ENCODE measurements around the gene EXOC6B.

The EXOC6B gene

DNA sequence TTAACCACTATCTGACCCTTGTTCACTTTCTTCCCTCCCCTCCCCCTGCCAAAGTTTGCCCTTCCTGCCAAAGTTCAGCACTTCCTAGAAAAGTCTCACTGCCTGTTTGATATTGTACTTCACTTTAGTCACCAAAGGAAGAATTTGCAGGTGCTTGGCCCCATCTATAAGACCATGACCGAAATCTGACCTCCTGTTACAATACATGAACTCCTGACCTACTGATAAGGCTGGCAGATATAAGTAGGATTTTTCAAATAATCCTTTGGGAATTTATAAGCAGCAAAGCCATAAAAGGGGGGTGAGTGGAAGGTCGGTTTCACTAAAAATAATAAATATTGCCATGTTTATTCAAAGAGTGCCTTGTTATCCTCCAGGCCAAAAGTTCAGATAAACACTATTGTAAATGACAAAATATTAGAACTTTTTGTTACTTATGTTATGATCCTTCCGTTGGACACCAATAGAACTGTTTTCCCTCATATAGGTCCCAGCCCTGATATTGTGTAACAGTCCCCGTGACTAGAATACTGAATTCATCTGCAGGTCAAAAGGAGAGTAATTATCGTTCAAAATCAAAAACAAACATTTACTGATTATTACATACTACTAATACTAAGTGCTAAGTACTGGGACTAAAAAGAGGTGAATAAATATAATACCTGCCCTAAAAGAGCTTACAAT, 277.6 kb downstream of the EXOC6B start:
- H3K4me3 ChIP-seq (ENCODE audit: low read depth, low read length): no peak overlapping the region
- no CpG with 5 or more reads among the region's 5 CpGs for WGBS (ENCODE audit: extremely low coverage, insufficient coverage, insufficient read length)
- no peak overlapping the region for H3K27ac ChIP-seq (ENCODE audit: low read depth, low read length)
- H4K91ac ChIP-seq (ENCODE audit: low read depth, low read length): no peak overlapping the region
- no peak overlapping the region for H2AK5ac ChIP-seq (ENCODE audit: low read length)
- no peaks in the 10 kb centered on the region for H3K27me3 ChIP-seq (ENCODE audit: insufficient read depth, low read length)
- H3K9ac ChIP-seq (ENCODE audit: low read length): no peak overlapping the region
- no peak overlapping the region for H3K14ac ChIP-seq (ENCODE audit: low read length)
- no peak overlapping the region for H4K8ac ChIP-seq (ENCODE audit: low read depth, low read length)
- H2BK5ac ChIP-seq (ENCODE audit: low read depth, low read length, poor library complexity): no peak overlapping the region
- no peaks in the 10 kb centered on the region for H3K79me1 ChIP-seq (ENCODE audit: low read length)
- H2BK12ac ChIP-seq (ENCODE audit: low read length): no peak overlapping the region
- H3K4me1 ChIP-seq (ENCODE audit: control insufficient read depth in 1 of 2, insufficient read depth in 2 of 2, low read length in 2 of 2): no peaks in the 10 kb centered on the region
- H3K4me2 ChIP-seq (ENCODE audit: low read length): no peak overlapping the region
- H2BK120ac ChIP-seq (ENCODE audit: insufficient read depth, low read length, poor library complexity): no peak overlapping the region
- no peaks in the 10 kb centered on the region for H3K79me2 ChIP-seq (ENCODE audit: control insufficient read depth, insufficient read depth, low read length, poor library complexity)
- H3K4ac ChIP-seq (ENCODE audit: low read depth, low read length): no peak overlapping the region
- no peaks in the 10 kb centered on the region for H3K36me3 ChIP-seq (ENCODE audit: control insufficient read depth in 1 of 2, insufficient read depth in 2 of 2, low read length in 2 of 2)
- no peak overlapping the region for H4K12ac ChIP-seq (ENCODE audit: low read depth, low read length)
- H3K23ac ChIP-seq (ENCODE audit: low read length): no peak overlapping the region
- H3K9me3 ChIP-seq (ENCODE audit: insufficient read depth, low read depth, low read length): no peaks in the 10 kb centered on the region
- no peak for DNase-seq
- H2AFZ ChIP-seq (ENCODE audit: insufficient read depth, low read length, poor library complexity): no peak overlapping the region
- no peak overlapping the region for H3K18ac ChIP-seq (ENCODE audit: low read length)

DNA sequence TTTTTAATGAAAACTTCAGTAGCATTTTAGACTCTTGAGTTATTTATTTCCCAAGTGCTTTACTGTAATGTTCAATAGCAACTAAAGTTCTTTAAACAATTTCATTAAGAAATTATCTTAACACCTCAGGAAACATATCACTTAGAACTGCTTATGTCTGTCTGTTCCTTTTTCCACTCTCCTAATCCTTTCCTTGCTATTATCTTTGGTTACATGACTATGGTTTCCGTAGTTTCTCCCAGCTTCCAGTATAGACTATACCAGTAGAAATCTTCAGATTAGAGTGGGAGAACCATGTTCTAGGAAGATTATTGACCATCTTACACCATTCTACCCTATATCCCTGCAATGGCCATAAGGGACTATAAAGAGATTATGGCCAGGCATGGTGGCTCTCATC, 280.0 kb downstream of the EXOC6B start:
- no peak overlapping the region for H3K18ac ChIP-seq (ENCODE audit: low read length)
- H2BK5ac ChIP-seq (ENCODE audit: low read depth, low read length, poor library complexity): no peak overlapping the region
- H3K79me1 ChIP-seq (ENCODE audit: low read length): no peaks in the 10 kb centered on the region
- no CpG with 5 or more reads among the region's 1 CpG for WGBS (ENCODE audit: extremely low coverage, insufficient coverage, insufficient read length)
- no peak overlapping the region for H3K4me3 ChIP-seq (ENCODE audit: low read depth, low read length)
- H3K4me2 ChIP-seq (ENCODE audit: low read length): no peak overlapping the region
- DNase-seq: no peak
- no peak overlapping the region for H3K9ac ChIP-seq (ENCODE audit: low read length)
- H2BK120ac ChIP-seq (ENCODE audit: insufficient read depth, low read length, poor library complexity): no peak overlapping the region
- H3K23ac ChIP-seq (ENCODE audit: low read length): no peak overlapping the region
- no peak overlapping the region for H4K12ac ChIP-seq (ENCODE audit: low read depth, low read length)
- no peak overlapping the region for H4K91ac ChIP-seq (ENCODE audit: low read depth, low read length)
- H3K4ac ChIP-seq (ENCODE audit: low read depth, low read length): no peak overlapping the region
- no peak overlapping the region for H4K8ac ChIP-seq (ENCODE audit: low read depth, low read length)
- no peaks in the 10 kb centered on the region for H3K27me3 ChIP-seq (ENCODE audit: insufficient read depth, low read length)
- H3K14ac ChIP-seq (ENCODE audit: low read length): no peak overlapping the region
- H3K79me2 ChIP-seq (ENCODE audit: control insufficient read depth, insufficient read depth, low read length, poor library complexity): no peaks in the 10 kb centered on the region
- H2AFZ ChIP-seq (ENCODE audit: insufficient read depth, low read length, poor library complexity): no peak overlapping the region
- H3K36me3 ChIP-seq (ENCODE audit: control insufficient read depth in 1 of 2, insufficient read depth in 2 of 2, low read length in 2 of 2): no peaks in the 10 kb centered on the region
- no peak overlapping the region for H2BK12ac ChIP-seq (ENCODE audit: low read length)
- no peaks in the 10 kb centered on the region for H3K9me3 ChIP-seq (ENCODE audit: insufficient read depth, low read depth, low read length)
- H2AK5ac ChIP-seq (ENCODE audit: low read length): no peak overlapping the region
- H3K4me1 ChIP-seq (ENCODE audit: control insufficient read depth in 1 of 2, insufficient read depth in 2 of 2, low read length in 2 of 2): no peaks in the 10 kb centered on the region
- no peak overlapping the region for H3K27ac ChIP-seq (ENCODE audit: low read depth, low read length)

DNA sequence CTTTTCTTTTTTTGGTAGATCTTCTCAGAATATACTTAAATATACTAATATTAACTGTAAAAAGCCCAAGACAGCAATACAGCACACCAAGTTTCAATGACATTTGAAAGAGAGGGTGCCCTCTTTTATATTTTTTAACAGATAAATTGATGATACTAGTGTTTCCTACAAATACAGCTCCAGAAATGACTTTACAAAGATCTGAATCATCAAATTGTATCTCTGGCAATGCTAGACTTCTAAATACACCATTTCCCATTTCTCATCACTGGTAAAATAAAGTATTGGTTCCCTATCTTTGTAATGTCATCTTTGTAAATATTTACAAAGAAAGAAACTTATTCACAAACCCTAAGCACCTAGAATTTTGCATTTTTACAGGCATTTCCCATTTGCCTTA, 281.3 kb downstream of the EXOC6B start:
- no peaks in the 10 kb centered on the region for H3K4me1 ChIP-seq (ENCODE audit: control insufficient read depth in 1 of 2, insufficient read depth in 2 of 2, low read length in 2 of 2)
- no peak overlapping the region for H3K27ac ChIP-seq (ENCODE audit: low read depth, low read length)
- H3K4me2 ChIP-seq (ENCODE audit: low read length): no peak overlapping the region
- H3K9me3 ChIP-seq (ENCODE audit: insufficient read depth, low read depth, low read length): no peaks in the 10 kb centered on the region
- H2BK5ac ChIP-seq (ENCODE audit: low read depth, low read length, poor library complexity): no peak overlapping the region
- H2AK5ac ChIP-seq (ENCODE audit: low read length): no peak overlapping the region
- DNase-seq: no peak
- H3K18ac ChIP-seq (ENCODE audit: low read length): no peak overlapping the region
- no peak overlapping the region for H3K9ac ChIP-seq (ENCODE audit: low read length)
- no peaks in the 10 kb centered on the region for H3K79me2 ChIP-seq (ENCODE audit: control insufficient read depth, insufficient read depth, low read length, poor library complexity)
- no peak overlapping the region for H2BK12ac ChIP-seq (ENCODE audit: low read length)
- H3K27me3 ChIP-seq (ENCODE audit: insufficient read depth, low read length): no peaks in the 10 kb centered on the region
- H4K8ac ChIP-seq (ENCODE audit: low read depth, low read length): no peak overlapping the region
- no peak overlapping the region for H3K23ac ChIP-seq (ENCODE audit: low read length)
- H3K4me3 ChIP-seq (ENCODE audit: low read depth, low read length): no peak overlapping the region
- no peak overlapping the region for H2AFZ ChIP-seq (ENCODE audit: insufficient read depth, low read length, poor library complexity)
- H4K91ac ChIP-seq (ENCODE audit: low read depth, low read length): no peak overlapping the region
- no peaks in the 10 kb centered on the region for H3K79me1 ChIP-seq (ENCODE audit: low read length)
- no peaks in the 10 kb centered on the region for H3K36me3 ChIP-seq (ENCODE audit: control insufficient read depth in 1 of 2, insufficient read depth in 2 of 2, low read length in 2 of 2)
- no peak overlapping the region for H3K4ac ChIP-seq (ENCODE audit: low read depth, low read length)
- H2BK120ac ChIP-seq (ENCODE audit: insufficient read depth, low read length, poor library complexity): no peak overlapping the region
- H3K14ac ChIP-seq (ENCODE audit: low read length): no peak overlapping the region
- no peak overlapping the region for H4K12ac ChIP-seq (ENCODE audit: low read depth, low read length)

- H3K27me3 ChIP-seq (ENCODE audit: insufficient read depth, low read length): no peaks in the 10 kb centered on the region
- no peaks in the 10 kb centered on the region for H3K4me1 ChIP-seq (ENCODE audit: control insufficient read depth in 1 of 2, insufficient read depth in 2 of 2, low read length in 2 of 2)
- H3K27ac ChIP-seq (ENCODE audit: low read depth, low read length): no peak overlapping the region
- no peak overlapping the region for H3K18ac ChIP-seq (ENCODE audit: low read length)
- no peak overlapping the region for H2AFZ ChIP-seq (ENCODE audit: insufficient read depth, low read length, poor library complexity)
- no peak overlapping the region for H3K14ac ChIP-seq (ENCODE audit: low read length)
- H3K79me2 ChIP-seq (ENCODE audit: control insufficient read depth, insufficient read depth, low read length, poor library complexity): no peaks in the 10 kb centered on the region
- H3K9me3 ChIP-seq (ENCODE audit: insufficient read depth, low read depth, low read length): no peaks in the 10 kb centered on the region
- no peaks in the 10 kb centered on the region for H3K79me1 ChIP-seq (ENCODE audit: low read length)
- H4K8ac ChIP-seq (ENCODE audit: low read depth, low read length): no peak overlapping the region
- no peak overlapping the region for H3K4me2 ChIP-seq (ENCODE audit: low read length)
- H2AK5ac ChIP-seq (ENCODE audit: low read length): no peak overlapping the region
- no peak overlapping the region for H2BK120ac ChIP-seq (ENCODE audit: insufficient read depth, low read length, poor library complexity)
- WGBS (ENCODE audit: extremely low coverage, insufficient coverage, insufficient read length): no CpG with 5 or more reads among the region's 3 CpGs
- H3K9ac ChIP-seq (ENCODE audit: low read length): no peak overlapping the region
- H3K4ac ChIP-seq (ENCODE audit: low read depth, low read length): no peak overlapping the region
- H3K4me3 ChIP-seq (ENCODE audit: low read depth, low read length): no peak overlapping the region
- H4K91ac ChIP-seq (ENCODE audit: low read depth, low read length): no peak overlapping the region
- no peak overlapping the region for H2BK5ac ChIP-seq (ENCODE audit: low read depth, low read length, poor library complexity)
- no peaks in the 10 kb centered on the region for H3K36me3 ChIP-seq (ENCODE audit: control insufficient read depth in 1 of 2, insufficient read depth in 2 of 2, low read length in 2 of 2)
- no peak overlapping the region for H3K23ac ChIP-seq (ENCODE audit: low read length)
- H4K12ac ChIP-seq (ENCODE audit: low read depth, low read length): no peak overlapping the region
- no peak for DNase-seq
- H2BK12ac ChIP-seq (ENCODE audit: low read length): no peak overlapping the region
Measured at GRCh38 chr2:72543497-72544216, 282.2 kb downstream of the EXOC6B start.
